NK-92 (cell line): ENCODE results near the gene RDH13.
"Not testable (repeated sequence)": the region's sequence is repeated elsewhere in the genome, so short reads cannot be mapped to it uniquely, and the experiment has no call there.

Experiments used
- DNase-seq: peaks from one replicate; lab custom pipeline; 2025; ENCODE audit not compliant: unreplicated experiment; lab: John Stamatoyannopoulos, UW

RDH13 gene

GRCh38 chr19:55018216-55018615 lies 44.7 kb downstream of the RDH13 start:
- no peak for DNase-seq

- no peak for DNase-seq
Measured at GRCh38 chr19:55016017-55016416, 46.9 kb downstream of the RDH13 start.

DNA sequence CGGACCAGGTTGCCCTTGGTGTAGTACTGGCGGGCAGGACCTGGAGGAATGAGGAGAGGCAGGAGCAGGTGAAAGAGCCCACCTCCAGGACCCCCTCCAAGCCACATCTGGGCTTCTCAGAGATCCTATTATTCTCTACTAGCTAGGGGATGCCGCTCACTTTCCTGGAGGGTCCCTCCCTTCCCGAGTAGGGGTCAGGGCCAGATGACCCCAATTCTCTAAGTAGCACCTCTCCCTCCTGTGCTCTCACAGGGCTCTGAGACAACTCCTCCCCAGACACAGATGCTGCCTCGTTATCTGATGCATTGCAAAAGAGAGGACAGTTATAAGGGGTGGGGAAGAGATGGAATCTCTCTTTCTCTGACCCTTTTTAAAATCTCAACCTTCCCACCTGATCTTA lies 47.8 kb downstream of the RDH13 start:
- DNase-seq = no peak

DNA sequence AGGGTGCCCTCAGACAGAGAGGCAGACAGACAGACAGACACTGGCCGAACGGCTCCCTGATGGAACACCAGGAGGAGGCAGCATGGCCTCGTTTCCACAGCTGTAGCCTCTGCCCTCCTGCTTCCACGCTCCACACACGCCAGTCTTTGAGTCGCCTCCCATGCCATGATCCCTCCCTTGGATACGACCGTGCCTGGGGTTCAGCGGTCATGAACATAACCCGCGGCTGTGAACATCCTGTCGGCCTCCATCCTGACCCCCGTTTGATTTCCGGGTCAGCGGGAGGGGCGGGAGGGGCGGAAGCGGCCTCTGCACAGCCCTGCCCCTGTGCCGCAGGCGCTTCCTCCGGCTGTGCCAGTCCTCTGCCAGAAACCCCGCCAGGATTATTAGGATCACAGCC lies 48.2 kb downstream of the RDH13 start:
- DNase-seq = no peak

GRCh38 chr19:55013596-55013995 lies 49.4 kb downstream of the RDH13 start:
- no peak for DNase-seq

DNA sequence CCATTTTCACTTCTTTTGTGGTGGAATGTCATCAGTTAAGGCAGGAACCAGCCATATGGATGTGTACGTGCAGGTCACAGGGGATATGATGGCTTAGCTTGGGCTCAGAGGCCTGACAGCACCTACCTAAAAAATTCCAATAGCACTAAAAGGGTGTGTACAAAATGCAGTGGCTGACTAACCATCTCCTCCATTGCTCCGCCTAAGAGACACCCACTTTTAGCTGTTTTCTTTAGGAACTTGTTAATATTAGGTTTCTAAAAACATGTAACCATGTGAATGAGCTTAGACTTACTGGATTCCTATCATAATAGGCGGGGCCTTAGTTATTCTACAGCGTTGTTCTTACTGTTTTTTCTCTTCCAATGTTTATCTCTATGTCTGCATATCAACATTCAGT lies 50.6 kb downstream of the RDH13 start:
- no peak for DNase-seq

DNA sequence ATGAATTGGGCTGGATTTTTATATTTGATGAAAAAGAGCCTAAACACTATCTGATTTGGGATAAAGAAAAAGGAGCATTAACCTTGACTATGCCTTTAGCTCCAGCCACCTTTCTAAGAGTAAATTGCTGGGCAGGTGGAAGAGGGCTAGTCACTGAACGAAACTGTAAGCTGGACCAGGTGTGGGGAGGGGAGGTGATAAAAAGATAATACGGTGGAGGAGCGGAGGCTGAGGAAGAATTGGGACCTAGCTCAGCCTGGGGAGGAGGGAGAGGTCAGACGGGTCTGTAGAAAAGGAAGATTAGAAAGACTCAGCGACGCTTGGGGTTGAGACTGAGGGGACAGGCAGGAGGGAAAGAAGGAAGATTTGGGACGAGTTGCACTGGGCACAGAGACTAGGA lies 52.4 kb downstream of the RDH13 start:
- not testable (repeated sequence) for DNase-seq

GRCh38 chr19:55008781-55009180 lies 54.2 kb downstream of the RDH13 start:
- DNase-seq = not testable (repeated sequence)

- DNase-seq = not testable (repeated sequence)
Measured at GRCh38 chr19:55008189-55008588, 54.8 kb downstream of the RDH13 start.

GRCh38 chr19:55007537-55007936 lies 55.4 kb downstream of the RDH13 start:
- DNase-seq = not testable (repeated sequence)

DNA sequence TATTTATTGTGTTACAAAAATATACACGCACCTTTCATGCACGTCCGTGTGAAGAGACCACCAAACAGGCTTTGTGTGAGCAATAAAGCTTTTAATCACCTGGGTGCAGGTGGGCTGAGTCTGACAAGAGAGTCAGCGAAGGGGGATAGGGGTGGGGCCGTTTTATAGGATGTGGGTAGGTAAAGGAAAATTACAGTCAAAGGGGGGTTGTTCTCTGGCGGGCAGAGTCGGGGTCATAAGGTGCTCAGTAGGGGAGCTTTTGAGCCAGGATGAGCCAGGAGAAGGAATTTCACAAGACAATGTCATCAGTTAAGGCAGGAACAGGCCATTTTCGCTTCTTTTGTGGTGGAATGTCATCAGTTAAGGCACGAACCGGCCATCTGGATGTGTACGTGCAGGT lies 56.2 kb downstream of the RDH13 start:
- DNase-seq = not testable (repeated sequence)

- DNase-seq = no peak
Measured at GRCh38 chr19:55005684-55006488, 57.1 kb downstream of the RDH13 start.

- no peak for DNase-seq
Measured at GRCh38 chr19:55000761-55001160, 62.2 kb downstream of the RDH13 start.

- not testable (repeated sequence) for DNase-seq
Measured at GRCh38 chr19:54998751-54999239, 64.2 kb downstream of the RDH13 start.

DNA sequence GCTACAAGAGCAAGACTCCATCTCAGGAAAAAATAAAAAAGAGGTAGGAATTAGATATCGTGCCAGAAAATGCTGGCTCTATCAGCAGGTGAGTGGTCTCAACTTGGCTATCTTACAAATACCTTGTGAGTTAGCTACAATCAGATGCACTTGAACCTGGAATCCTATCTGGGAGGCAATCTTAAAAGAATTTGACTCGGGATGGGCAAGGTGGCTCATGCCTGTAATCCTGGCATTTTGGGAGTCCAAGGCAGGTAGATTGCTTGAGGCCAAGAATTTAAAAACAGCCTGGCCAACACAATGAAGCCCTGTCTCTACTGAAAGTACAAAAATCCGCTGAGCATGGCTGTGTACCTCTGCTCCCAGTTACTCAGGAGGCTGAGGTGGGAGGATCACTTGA lies 67.4 kb downstream of the RDH13 start:
- no peak for DNase-seq
